Tibial artery (tissue), 4 donors: ENCODE results near the gene FCHSD2.

Experiments
- DNase-seq, 2 donors: peaks; one replicate each; pipeline ENCODE4 v3.0.0-alpha.2; 2019
- H3K27ac ChIP-seq, 2 donors: fragments of 200-600 bp; sonication (generic) in 1 of 2; 1 replicate in 1 of 2; 2 replicates in 1 of 2; pipeline ENCODE4 v1.5.1; 2018 to 2019; ENCODE audit warnings: mild to moderate bottlenecking in 1 of 2
- H3K27me3 ChIP-seq, 2 donors: fragments of 200-600 bp; sonication (generic) in 1 of 2; one replicate each; pipeline versions ENCODE4 v1.5.1 to v1.6.0; 2016 to 2019
- H3K36me3 ChIP-seq, 3 donors: fragments of 200-600 bp; sonication (generic) in 2 of 3; one replicate each; pipeline ENCODE4 v1.5.1; 2016 to 2019; ENCODE audit warnings: mild to moderate bottlenecking in 2 of 3
- H3K4me1 ChIP-seq, 4 donors: fragments of 200-600 bp; sonication (generic) in 2 of 4; 1 replicate in 3 of 4; 2 replicates in 1 of 4; pipeline ENCODE4 v1.5.1; 2016 to 2019
- H3K4me3 ChIP-seq, 2 donors: fragments of 200-600 bp; sonication (generic) in 1 of 2; 1 replicate in 1 of 2; 2 replicates in 1 of 2; pipeline ENCODE4 v1.5.1; 2018 to 2019; ENCODE audit warnings: mild to moderate bottlenecking in 2 of 2
- H3K9me3 ChIP-seq, 3 donors: fragments of 200-600 bp; sonication (generic) in 1 of 3; one replicate each; pipeline ENCODE4 v1.5.1; 2016 to 2019
- CTCF ChIP-seq, 2 experiments: fragments of 200-600 bp in 1 of 2; fragments of 450-650 bp in 1 of 2; IDR thresholded peaks; one replicate each; pipeline ENCODE4 v1.5.1; 2017 to 2019; ENCODE audit warnings: antibody characterized with exemption in 2 of 2, mild to moderate bottlenecking in 1 of 2, moderate library complexity in 1 of 2
- intact Hi-C: fragments of 100-400 bp; cut with DNase I; formaldehyde crosslinking; loops from one replicate; pipeline ENCODE4 v1.15.0; 2023; ENCODE audit warnings: low total_unique reads

FCHSD2 gene

GRCh38 chr11:72962084-72962483 lies 180.0 kb downstream of the FCHSD2 start:
- no peak for DNase-seq
- intact Hi-C loops, result loop anchor here (2.0 kb wide), 1 partner anchor 15 kb away; no protein-coding TSS in a partner anchor
- no peak for TF ChIP-seq CTCF (IDR thresholded peaks at IDR 0.05)

GRCh38 chr11:72959998-72960731 lies 182.0 kb downstream of the FCHSD2 start:
- H3K27me3 ChIP-seq, result no peaks in the 10 kb centered on the region
- H3K36me3 ChIP-seq, result no peaks in the 10 kb centered on the region
- no peaks in the 10 kb centered on the region for H3K4me1 ChIP-seq
- intact Hi-C loops, result no loop called here
- TF ChIP-seq CTCF (IDR thresholded peaks at IDR 0.05), result no peak
- no peaks in the 10 kb centered on the region for H3K9me3 ChIP-seq
- no peak overlapping the region for H3K27ac ChIP-seq
- no peak overlapping the region for H3K4me3 ChIP-seq
- DNase-seq, result no peak

More at GRCh38 chr11:72962084-72962483, 180.0 kb downstream of the FCHSD2 start:
- Histone ChIP-seq H3K9me3 (no peaks in the 10 kb centered on the region), H3K27ac (no peak overlapping the region), H3K4me1 (no peaks in the 10 kb centered on the region), H3K4me3 (no peak overlapping the region), H3K36me3 (no peaks in the 10 kb centered on the region), H3K27me3 (no peaks in the 10 kb centered on the region)

- no peaks in the 10 kb centered on the region for H3K27me3 ChIP-seq
- no peaks in the 10 kb centered on the region for H3K36me3 ChIP-seq
- TF ChIP-seq CTCF (IDR thresholded peaks at IDR 0.05), result no peak
- H3K4me1 ChIP-seq, result no peaks in the 10 kb centered on the region
- no peaks in the 10 kb centered on the region for H3K9me3 ChIP-seq
- no peak overlapping the region for H3K4me3 ChIP-seq
- no peak overlapping the region for H3K27ac ChIP-seq
- intact Hi-C loops, result no loop called here
- no peak for DNase-seq
Observed at GRCh38 chr11:72958791-72959190, 183.3 kb downstream of the FCHSD2 start.

- Histone ChIP-seq H3K27me3 (no peaks in the 10 kb centered on the region), H3K36me3 (no peaks in the 10 kb centered on the region), H3K4me1 (peaks cover 0 to 21% (median 4%) of the 10 kb centered on the region in 4 donors), H3K4me3 (no peak overlapping the region), H3K27ac (no peak overlapping the region), H3K9me3 (no peaks in the 10 kb centered on the region)
- intact Hi-C loops, result no loop called here
- no peak for TF ChIP-seq CTCF (IDR thresholded peaks at IDR 0.05)
- no peak for DNase-seq
Observed at GRCh38 chr11:72955466-72955865, 186.7 kb downstream of the FCHSD2 start.

- H3K27ac ChIP-seq, result no peak overlapping the region
- intact Hi-C loops, result no loop called here
- no peak for DNase-seq
Observed at GRCh38 chr11:72954860-72955259, 187.3 kb downstream of the FCHSD2 start.

More at GRCh38 chr11:72954860-72955259, 187.3 kb downstream of the FCHSD2 start:
- Histone ChIP-seq H3K9me3 (no peaks in the 10 kb centered on the region), H3K4me1 (peaks cover 0 to 21% (median 4%) of the 10 kb centered on the region in 4 donors), H3K27me3 (no peaks in the 10 kb centered on the region), H3K4me3 (no peak overlapping the region), H3K36me3 (no peaks in the 10 kb centered on the region)
- TF ChIP-seq CTCF (IDR thresholded peaks at IDR 0.05), result no peak
